Fibroblast of lung (primary cell): ENCODE data around the gene CLASP1. TPM values are rescaled to one million over a fixed set of nuclear protein-coding genes. Genes with fewer than 3 reads are reported as not detected.

Experiments used
- DNase-seq, 2 donors: peaks; one replicate each; pipeline versions ENCODE4 v3.0.0 to v3.0.0-alpha.2; 2010; ENCODE audit warnings: low read depth in 2 of 2
- H2AFZ ChIP-seq: 2 replicates; pipeline ENCODE4 v1.5.1; 2012; ENCODE audit warnings: low read length, control low read depth, inconsistent platforms
- H3K27ac ChIP-seq: 2 replicates; pipeline ENCODE4 v1.5.1; 2011; ENCODE audit warnings: low read length, control low read depth; ENCODE audit not compliant: insufficient read depth
- H3K27me3 ChIP-seq: 2 replicates; pipeline ENCODE4 v1.5.1; 2011; ENCODE audit warnings: mild to moderate bottlenecking, low read length; ENCODE audit not compliant: control insufficient read depth, insufficient read depth
- H3K36me3 ChIP-seq: 2 replicates; pipeline ENCODE4 v1.5.1; 2011; ENCODE audit warnings: low read length; ENCODE audit not compliant: control insufficient read depth, insufficient read depth
- H3K4me1 ChIP-seq: 2 replicates; pipeline ENCODE4 v1.5.1; 2011; ENCODE audit warnings: low read length; ENCODE audit not compliant: control insufficient read depth, insufficient read depth; ENCODE audit errors: extremely low read depth
- H3K4me2 ChIP-seq: 2 replicates; pipeline ENCODE4 v1.5.1; 2011; ENCODE audit warnings: low read length, control low read depth; ENCODE audit not compliant: insufficient read depth; ENCODE audit errors: extremely low read depth
- H3K4me3 ChIP-seq, 4 experiments: fragments of 200-600 bp in 1 of 4; sonication (generic) in 1 of 4; replicated peaks in 1 of 4; 2 replicates each; pipeline ENCODE4 v1.5.1; 2011 to 2016; ENCODE audit warnings: low read length in 4 of 4, low read depth in 3 of 4, mild to moderate bottlenecking in 3 of 4, control low read depth in 2 of 4, inconsistent platforms in 1 of 4, mixed read lengths in 1 of 4; ENCODE audit not compliant: insufficient read depth in 1 of 4; ENCODE audit errors: control extremely low read depth in 1 of 4
- H3K79me2 ChIP-seq: 2 replicates; pipeline ENCODE4 v1.5.1; 2012; ENCODE audit warnings: mild to moderate bottlenecking, low read length, inconsistent platforms; ENCODE audit not compliant: control insufficient read depth, insufficient read depth
- H3K9ac ChIP-seq: 2 replicates; pipeline ENCODE4 v1.5.1; 2011; ENCODE audit warnings: mild to moderate bottlenecking, low read length, control low read depth; ENCODE audit not compliant: insufficient read depth
- H3K9me3 ChIP-seq: 2 replicates; pipeline ENCODE4 v1.5.1; 2012; ENCODE audit warnings: low read depth, low read length; ENCODE audit not compliant: control insufficient read depth, insufficient read depth
- H4K20me1 ChIP-seq: 2 replicates; pipeline ENCODE4 v1.5.1; 2011; ENCODE audit warnings: low read length; ENCODE audit not compliant: control insufficient read depth, insufficient read depth; ENCODE audit errors: extremely low read depth
- EZH2 ChIP-seq: IDR thresholded peaks from 2 replicates; pipeline ENCODE4 v1.5.1; 2012; ENCODE audit warnings: low read length, control low read depth, mild to moderate bottlenecking; ENCODE audit errors: missing control alignments
- polyA plus RNA-seq, 2 donors: library from polyadenylated mRNA; depleted of rRNA in 1 of 2; stranded (reverse) in 1 of 2; unstranded in 1 of 2; fragments of >200 nt; gene quantifications; 2 replicates each; pipeline ENCODE4 v1.2.1, GENCODE V29; 2011 to 2012; ENCODE audit warnings: missing spikeins in 1 of 2
- total RNA-seq: library from RNA; depleted of rRNA; stranded (reverse); fragments of >200 nt; gene quantifications from 2 replicates; pipeline ENCODE4 v1.2.1, GENCODE V29; 2014
- TF ChIP-seq, protein P1 (sequence below), 2 donors: IDR thresholded peaks in 1 of 2; conservative IDR thresholded peaks in 1 of 2; 1 replicate in 1 of 2; 2 replicates in 1 of 2; pipeline ENCODE4 v1.5.1; 2011 to 2012; ENCODE audit warnings: low read length in 2 of 2, control low read depth in 1 of 2, inconsistent platforms in 1 of 2, low read depth in 1 of 2, mild to moderate bottlenecking in 1 of 2

The CLASP1 gene
- total and polyA plus RNA-seq, 2 donors (not counting 1 experiment from before 2014, with no cell fraction given), result 6.0 to 48.4 TPM

- H2AFZ ChIP-seq, result no peak overlapping the region
Measured at GRCh38 chr2:121513597-121514333, 135.5 kb downstream of the CLASP1 start.

GRCh38 chr2:121510857-121511256 is 138.4 kb downstream of the CLASP1 start:
- no peak overlapping the region for H3K27ac ChIP-seq
- no peak for DNase-seq
- H3K9ac ChIP-seq, result no peak overlapping the region
- no peaks in the 10 kb centered on the region for H3K36me3 ChIP-seq
- no peaks in the 10 kb centered on the region for H3K4me1 ChIP-seq
- H4K20me1 ChIP-seq, result no peaks in the 10 kb centered on the region
- H3K4me3 ChIP-seq, result no peak overlapping the region
- no peaks in the 10 kb centered on the region for H3K9me3 ChIP-seq
- no peaks in the 10 kb centered on the region for H3K27me3 ChIP-seq
- TF ChIP-seq, protein P1, sequence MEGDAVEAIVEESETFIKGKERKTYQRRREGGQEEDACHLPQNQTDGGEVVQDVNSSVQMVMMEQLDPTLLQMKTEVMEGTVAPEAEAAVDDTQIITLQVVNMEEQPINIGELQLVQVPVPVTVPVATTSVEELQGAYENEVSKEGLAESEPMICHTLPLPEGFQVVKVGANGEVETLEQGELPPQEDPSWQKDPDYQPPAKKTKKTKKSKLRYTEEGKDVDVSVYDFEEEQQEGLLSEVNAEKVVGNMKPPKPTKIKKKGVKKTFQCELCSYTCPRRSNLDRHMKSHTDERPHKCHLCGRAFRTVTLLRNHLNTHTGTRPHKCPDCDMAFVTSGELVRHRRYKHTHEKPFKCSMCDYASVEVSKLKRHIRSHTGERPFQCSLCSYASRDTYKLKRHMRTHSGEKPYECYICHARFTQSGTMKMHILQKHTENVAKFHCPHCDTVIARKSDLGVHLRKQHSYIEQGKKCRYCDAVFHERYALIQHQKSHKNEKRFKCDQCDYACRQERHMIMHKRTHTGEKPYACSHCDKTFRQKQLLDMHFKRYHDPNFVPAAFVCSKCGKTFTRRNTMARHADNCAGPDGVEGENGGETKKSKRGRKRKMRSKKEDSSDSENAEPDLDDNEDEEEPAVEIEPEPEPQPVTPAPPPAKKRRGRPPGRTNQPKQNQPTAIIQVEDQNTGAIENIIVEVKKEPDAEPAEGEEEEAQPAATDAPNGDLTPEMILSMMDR (conservative IDR thresholded peaks at IDR 0.05 in 1 of 2, IDR thresholded peaks at IDR 0.05 in 1 of 2; ENCODE audit: low read depth in 1 of 2, low read length in 2 of 2), result no peak
- TF ChIP-seq EZH2, result no peak
- H3K79me2 ChIP-seq, result no peaks in the 10 kb centered on the region
- no peak overlapping the region for H2AFZ ChIP-seq
- H3K4me2 ChIP-seq, result no peak overlapping the region

More at GRCh38 chr2:121513597-121514333, 135.5 kb downstream of the CLASP1 start:
- Histone ChIP-seq H3K27ac (no peak overlapping the region), H3K36me3 (no peaks in the 10 kb centered on the region), H3K79me2 (no peaks in the 10 kb centered on the region), H4K20me1 (no peaks in the 10 kb centered on the region), H3K4me1 (no peaks in the 10 kb centered on the region), H3K9ac (no peak overlapping the region), H3K4me2 (no peak overlapping the region), H3K9me3 (no peaks in the 10 kb centered on the region), H3K4me3 (no peak overlapping the region), H3K27me3 (no peaks in the 10 kb centered on the region)
- TF ChIP-seq, protein P1 (conservative IDR thresholded peaks at IDR 0.05 in 1 of 2, IDR thresholded peaks at IDR 0.05 in 1 of 2; ENCODE audit: low read depth in 1 of 2, low read length in 2 of 2), result no peak
- TF ChIP-seq EZH2, result no peak
- no peak for DNase-seq

- H3K36me3 ChIP-seq, result no peaks in the 10 kb centered on the region
- H4K20me1 ChIP-seq, result no peaks in the 10 kb centered on the region
- H2AFZ ChIP-seq, result no peak overlapping the region
- peaks cover 10% of the 10 kb centered on the region for H3K4me1 ChIP-seq
- H3K9ac ChIP-seq, result no peak overlapping the region
- no peak overlapping the region for H3K4me2 ChIP-seq
- peaks cover 2% of the 10 kb centered on the region for H3K79me2 ChIP-seq
- no peak overlapping the region for H3K27ac ChIP-seq
- H3K9me3 ChIP-seq, result no peaks in the 10 kb centered on the region
- no peak overlapping the region for H3K4me3 ChIP-seq
- TF ChIP-seq, protein P1 (conservative IDR thresholded peaks at IDR 0.05 in 1 of 2, IDR thresholded peaks at IDR 0.05 in 1 of 2; ENCODE audit: low read depth in 1 of 2, low read length in 2 of 2), result no peak
- TF ChIP-seq EZH2, result no peak
- no peaks in the 10 kb centered on the region for H3K27me3 ChIP-seq
- DNase-seq, result no peak
Measured at GRCh38 chr2:121506621-121507020, 142.6 kb downstream of the CLASP1 start.
